NCI-H2196 (cell line): ENCODE measurements around the gene ZNF853.
"Not testable (repeated sequence)": the region's sequence is repeated elsewhere in the genome, so short reads cannot be mapped to it uniquely, and the experiment has no call there.

Experiments
- DNase-seq: peaks from one replicate; lab custom pipeline; 2025; ENCODE audit not compliant: unreplicated experiment; lab: John Stamatoyannopoulos, UW

ZNF853 gene

DNA sequence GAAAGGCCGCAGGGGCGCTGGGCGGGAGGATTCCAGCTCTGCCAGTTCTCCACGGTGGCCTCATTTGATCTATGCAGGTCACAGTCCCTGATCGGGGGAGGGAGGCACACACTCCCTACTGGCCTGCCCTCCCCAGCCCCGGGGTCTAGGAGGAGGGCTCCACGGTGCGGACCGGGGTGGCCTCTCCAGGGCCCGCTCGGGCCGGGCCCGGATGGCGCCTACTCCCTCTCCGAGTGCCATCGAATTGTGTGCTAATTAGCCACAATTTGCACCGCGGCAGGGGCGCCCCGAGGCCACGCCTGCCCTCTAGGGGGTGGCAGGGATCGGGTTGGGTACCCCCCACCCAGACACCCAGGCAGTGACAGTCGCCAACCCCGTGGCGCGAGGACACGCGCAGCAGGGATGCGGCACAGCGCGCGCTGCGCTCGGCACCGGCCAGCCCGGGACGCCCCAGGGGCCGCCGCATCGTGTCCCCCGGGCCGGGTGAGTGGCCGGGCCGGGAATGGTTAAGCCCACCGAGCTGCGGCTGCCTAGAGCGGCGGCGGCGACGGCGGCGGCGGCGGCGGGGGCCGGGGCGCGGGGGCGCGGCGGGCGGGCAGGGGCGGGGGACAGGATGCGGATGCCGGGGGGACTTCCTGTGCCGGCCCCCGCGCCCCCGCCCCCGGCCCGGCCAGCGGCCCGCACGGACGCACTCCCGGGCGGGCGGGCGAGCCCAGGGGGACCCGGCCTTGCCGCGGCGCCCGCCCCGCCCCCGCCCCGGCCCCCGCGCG, at the start of gene ZNF853:
Gene ZNF853, plus strand, starts transcription at position 658 of the 770 bp plus-strand sequence. CDS start 565 bp downstream, outside the sequence.
- no peak for DNase-seq

GRCh38 chr7:6565655-6566054, 49.8 kb upstream of the ZNF853 start:
- DNase-seq = no peak

DNA sequence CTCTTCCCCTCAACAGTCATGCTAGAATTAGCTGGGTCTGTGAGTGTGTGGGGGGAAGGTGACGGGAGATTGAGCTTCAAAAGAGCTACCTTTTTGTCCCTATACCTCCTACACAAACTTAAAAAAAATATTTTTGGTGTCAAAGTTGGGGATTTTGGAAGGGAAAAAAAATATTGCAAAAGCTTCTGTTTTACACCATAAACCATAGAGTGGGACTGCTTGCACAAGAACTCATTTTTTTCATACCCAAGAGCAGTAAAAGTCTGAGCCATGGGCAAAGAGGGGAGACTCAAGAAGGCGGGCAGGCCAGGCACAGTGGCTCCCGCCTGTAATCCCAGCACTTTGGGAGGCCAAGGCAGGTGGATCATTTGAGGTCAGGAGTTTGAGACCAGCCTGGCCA, 47.5 kb upstream of the ZNF853 start:
- no peak for DNase-seq

GRCh38 chr7:6571160-6571779, 44.1 kb upstream of the ZNF853 start:
- no peak for DNase-seq

DNA sequence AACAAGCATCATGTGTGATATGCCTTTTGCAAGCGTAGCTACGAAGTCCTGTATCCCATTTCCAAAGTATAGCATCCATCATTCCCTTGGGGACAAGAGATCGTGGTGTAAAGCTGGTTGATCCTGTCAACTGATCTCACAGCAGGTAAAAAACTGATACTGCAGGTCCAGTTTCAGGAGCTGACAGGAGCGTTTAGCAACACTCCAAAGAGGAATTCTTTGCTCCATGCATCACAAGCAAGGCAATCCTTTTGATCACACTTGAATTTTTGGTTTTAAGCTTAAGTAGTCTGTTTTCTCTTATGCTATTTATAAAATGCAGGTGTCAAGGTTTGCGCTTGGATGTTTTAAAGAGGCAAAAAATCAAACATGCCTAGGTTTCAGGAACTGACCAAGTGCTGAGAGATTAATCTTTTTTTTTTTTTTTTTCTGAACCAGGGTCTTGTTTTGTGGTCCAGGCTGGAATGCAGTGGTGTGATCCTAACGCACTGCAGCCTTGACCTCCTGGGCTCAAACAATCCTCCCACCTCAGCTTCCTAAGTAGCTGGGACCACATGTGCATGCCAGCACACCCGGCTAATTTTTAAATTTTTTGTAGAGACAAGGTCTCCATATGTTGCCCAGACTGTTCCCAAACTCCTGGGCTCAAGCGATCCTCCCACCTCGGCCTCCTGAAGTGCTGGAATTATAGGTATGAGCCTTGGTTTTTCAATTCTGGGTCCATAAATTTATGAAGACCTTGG, 40.0 kb upstream of the ZNF853 start:
- no peak for DNase-seq

- no peak for DNase-seq
These were observed 39.2 kb upstream of the ZNF853 start for GRCh38 chr7:6576024-6576866.

DNA sequence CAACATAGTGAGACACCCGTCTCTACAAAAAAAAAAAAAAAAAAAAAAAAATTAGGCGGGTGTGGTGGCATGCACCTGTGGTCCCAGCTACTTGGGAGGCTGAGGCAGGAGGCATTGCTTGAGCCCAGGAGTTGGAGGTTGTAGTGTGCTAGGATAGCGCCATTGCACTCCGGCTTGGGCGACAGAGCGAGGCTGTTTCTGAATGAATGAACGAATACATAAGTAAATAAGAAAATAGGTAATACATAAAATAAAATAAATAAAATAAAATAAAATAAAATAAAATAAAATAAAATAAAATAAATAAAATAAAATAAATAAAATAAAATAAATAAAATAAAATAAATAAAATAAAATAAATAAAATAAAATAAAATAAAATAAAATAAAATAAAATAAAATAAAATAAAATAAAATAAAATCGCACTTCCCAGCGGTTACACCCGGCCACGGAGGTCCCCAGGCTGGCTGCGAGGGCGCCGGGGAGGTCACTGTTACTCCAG, 38.5 kb upstream of the ZNF853 start:
- DNase-seq = not testable (repeated sequence)

- DNase-seq = peak; percentile 91
These were observed 37.9 kb upstream of the ZNF853 start, which contains the start of gene ZDHHC4 for GRCh38 chr7:6577369-6578113. ZDHHC4 (plus strand) TSS chr7:6577454; CDS start chr7:6580562, 3,108 bp downstream.

DNA sequence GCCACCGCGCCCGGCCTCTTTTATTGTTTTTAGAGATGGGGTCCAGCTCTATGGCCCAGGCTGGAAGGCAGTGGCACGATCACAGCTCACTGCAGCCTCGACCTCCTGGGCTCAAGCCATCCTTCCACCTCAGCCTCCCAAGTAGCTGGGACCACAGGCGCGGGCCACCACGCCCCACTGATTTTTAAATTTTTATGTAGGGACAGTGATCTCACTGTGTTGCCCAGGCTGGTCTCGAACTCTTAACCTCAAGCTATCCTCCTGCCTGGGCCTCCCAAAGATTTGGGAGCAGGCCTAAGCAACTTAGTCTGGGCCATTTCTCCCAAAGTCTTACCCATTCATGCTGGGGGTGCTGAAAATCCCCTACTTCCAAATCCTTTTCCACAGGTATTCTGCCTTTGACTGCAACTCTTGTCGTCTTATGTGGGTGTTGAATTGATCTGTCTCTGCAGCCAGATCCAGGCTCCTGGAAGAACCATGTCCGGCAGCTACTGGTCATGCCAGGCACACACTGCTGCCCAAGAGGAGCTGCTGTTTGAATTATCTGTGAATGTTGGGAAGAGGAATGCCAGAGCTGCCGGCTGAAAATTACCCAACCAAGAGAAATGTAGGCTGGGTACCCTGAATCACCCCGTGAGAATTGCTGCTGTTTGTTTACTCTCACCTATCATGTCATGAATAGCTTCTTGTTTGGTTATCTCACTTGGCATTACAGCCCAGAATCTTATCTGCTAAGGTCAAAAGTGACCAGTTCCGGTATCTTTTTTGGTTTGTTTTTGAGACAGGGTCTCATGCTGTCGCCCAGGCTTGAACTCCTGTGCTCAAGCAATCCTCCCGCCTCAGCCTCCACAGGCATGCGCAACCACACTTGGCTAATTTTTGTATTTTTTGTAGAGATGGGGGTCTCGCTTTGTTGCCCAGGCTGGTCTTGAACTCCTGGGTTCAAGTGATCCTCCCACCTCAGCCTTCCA, 37.0 kb upstream of the ZNF853 start:
- DNase-seq = no peak

DNA sequence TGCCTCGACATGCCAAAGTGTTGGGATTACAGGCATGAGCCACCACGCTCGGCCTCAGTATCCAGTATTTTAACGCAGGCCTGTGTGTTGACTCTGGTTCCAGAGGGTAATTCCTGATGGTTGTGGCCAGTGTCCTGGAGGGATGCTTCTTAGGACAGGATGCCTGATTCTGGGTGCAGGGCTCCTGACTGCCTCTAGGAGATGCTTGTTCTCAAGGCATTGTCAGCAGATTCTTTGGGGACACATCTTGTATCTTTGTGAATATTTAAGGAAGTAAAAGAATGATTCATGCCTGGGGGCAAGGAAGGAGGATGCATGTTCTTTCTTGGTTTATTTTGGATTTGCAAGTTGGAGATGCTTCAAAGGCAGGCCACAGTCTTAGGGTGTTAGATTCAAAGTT, 36.0 kb upstream of the ZNF853 start:
- DNase-seq = no peak

DNA sequence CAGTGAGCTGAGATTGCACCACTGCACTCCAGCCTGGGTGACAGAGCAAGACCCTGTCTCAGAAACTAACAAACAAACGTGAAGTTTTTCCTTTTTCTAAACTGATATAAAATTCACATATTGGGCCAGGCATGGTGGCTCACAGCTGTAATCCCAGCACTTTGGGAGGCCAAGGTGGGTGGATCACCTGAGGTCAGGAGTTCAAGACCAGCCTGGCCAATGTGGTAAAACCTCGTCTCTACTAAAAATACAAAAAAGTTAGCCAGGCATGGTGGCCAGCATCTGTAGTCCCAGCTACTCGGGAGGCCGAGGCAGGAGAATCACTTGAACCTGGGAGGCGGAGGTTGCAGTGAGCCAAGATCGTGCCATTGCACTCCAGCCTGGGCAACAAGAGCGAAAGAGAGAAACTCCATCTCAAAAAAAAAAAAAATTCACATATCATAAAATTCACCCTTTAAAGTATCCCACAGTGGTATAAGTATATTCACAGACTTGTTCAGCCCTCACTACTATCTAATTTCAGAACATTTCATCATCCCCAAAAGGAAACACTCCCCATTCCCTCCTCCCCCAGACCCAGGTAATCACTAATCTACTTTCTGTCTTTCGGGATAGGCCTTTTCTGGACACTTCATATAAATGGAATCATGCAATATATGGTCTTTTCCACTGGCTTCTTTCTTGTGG, 29.5 kb upstream of the ZNF853 start:
- not testable (repeated sequence) for DNase-seq

GRCh38 chr7:6588566-6588965, 26.8 kb upstream of the ZNF853 start:
- DNase-seq = no peak

DNA sequence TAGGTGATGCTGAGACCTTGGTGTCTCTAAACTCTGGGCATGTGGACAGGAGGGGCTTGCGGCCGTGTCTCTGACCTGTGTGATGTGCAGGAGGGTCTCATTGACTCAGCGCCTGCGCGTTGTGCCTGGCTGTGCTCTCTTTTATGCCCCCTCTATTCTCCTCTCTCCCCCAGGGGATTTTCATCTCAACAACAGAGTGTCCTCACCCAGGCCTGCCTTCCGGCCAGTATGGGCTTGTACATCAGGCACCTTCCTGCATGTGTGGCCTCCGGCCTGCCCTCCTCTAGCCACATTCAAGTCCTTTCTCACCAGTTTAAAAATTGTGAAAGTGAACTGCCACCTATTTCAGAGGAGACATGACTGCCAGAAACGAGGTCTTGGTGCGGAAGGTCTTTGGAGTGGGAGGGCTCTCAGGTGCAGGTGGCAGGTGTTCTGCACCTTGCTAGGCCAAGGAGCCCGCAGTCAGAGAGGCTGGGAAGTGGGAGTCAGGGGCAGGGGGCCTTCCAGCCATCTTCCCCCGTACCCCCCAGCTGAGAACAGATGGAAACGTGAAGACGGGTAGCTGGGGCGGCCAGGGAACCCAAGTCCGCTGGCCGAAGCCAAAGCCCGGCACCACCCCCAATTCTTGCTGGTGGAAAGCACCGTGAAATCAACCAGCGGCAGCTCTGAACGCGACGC, 26.1 kb upstream of the ZNF853 start:
- no peak for DNase-seq

GRCh38 chr7:6589829-6590644, 25.4 kb upstream of the ZNF853 start, which contains the start of gene INTS15:
INTS15 (plus strand) TSS chr7:6590021; CDS start chr7:6590284, 263 bp downstream.
- peak; percentile 92 for DNase-seq

DNA sequence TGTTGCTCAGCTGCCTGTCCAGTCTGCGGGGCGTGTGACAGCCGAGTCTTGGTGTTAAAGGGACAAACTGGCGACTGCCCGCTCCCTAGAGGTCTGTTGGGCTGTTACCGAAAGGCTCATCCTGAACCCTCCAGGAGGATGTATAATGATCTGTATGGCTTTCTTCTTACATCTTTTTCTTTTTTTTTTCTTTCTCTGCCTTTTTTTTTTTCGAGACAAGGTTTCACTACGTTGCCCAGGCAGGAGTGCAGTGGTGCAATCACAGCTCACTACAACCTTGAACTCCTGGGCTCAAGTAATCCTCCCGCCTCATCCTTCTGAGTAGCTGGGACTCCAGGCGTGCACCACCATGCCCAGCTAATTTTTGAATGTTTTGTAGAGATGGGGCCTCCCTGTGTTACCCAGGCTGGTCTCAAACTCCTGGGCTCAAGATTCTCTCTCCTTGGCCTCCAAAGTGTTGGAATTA, 24.7 kb upstream of the ZNF853 start:
- DNase-seq = no peak

DNA sequence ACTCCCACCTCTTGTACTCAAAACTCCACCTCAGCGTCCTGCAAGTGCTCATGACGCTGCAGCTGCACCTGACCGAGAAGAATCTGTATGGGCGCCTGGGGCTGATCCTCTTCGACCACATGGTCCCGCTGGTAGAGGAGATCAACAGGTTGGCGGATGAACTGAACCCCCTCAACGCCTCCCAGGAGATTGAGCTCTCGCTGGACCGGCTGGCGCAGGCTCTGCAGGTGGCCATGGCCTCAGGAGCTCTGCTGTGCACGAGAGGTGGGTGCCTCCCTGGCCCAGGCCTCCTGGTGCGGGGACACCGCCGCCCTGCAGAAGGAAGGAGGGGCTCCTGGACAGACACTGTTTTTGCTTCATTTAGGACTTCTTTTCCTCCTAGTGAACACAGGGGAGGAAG, 15.3 kb upstream of the ZNF853 start:
- DNase-seq = no peak

GRCh38 chr7:6604458-6604857, 11.0 kb upstream of the ZNF853 start:
- DNase-seq = no peak
